GM19035 (cell line): ENCODE results near the gene LTBR.

Experiments
- ATAC-seq: cut with Tn5 transposase; IDR thresholded peaks from one replicate; pipeline ENCODE4 v1.9.1; 2021; ENCODE audit not compliant: unreplicated experiment

Gene LTBR

DNA sequence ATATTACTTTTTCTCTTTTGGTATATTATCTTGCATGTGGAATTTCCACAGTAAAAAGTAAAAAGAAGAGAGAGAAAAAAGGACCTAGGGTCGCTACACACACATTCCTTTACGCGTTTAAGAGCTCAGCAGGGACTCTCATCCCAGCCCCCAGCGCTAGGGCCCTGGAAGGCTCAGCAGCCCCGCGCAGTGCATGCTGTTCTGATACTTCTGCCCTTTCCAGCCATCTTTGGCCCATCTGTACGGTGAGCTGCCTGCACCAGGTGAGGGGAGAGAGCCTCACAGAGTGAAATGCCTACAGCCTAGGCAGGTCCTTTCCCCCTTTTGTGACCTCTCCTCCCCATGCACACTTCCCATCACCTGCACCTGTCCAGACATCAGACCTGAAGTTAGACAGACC, 1.6 kb upstream of the LTBR start:
- no peak for ATAC-seq

DNA sequence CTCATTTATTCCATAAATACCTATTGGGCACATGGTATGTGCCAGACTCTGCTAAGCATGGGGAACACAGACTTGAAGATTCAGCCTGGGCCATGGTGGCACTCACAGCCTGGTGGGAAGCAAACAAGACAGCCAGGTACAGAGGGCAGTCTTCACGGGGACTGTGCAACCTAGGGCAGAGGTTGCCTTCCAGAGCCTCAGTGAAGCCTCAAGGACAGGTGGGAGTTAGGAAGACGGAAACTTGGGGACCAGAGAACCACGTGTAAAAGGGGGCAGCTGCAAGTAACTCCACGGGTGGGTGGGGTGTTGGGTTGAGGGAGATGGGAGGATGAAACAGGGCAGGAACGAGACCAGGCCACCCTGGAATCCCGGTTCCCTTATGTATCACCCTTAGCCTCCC, 980 bp upstream of the LTBR start:
- ATAC-seq: no peak

DNA sequence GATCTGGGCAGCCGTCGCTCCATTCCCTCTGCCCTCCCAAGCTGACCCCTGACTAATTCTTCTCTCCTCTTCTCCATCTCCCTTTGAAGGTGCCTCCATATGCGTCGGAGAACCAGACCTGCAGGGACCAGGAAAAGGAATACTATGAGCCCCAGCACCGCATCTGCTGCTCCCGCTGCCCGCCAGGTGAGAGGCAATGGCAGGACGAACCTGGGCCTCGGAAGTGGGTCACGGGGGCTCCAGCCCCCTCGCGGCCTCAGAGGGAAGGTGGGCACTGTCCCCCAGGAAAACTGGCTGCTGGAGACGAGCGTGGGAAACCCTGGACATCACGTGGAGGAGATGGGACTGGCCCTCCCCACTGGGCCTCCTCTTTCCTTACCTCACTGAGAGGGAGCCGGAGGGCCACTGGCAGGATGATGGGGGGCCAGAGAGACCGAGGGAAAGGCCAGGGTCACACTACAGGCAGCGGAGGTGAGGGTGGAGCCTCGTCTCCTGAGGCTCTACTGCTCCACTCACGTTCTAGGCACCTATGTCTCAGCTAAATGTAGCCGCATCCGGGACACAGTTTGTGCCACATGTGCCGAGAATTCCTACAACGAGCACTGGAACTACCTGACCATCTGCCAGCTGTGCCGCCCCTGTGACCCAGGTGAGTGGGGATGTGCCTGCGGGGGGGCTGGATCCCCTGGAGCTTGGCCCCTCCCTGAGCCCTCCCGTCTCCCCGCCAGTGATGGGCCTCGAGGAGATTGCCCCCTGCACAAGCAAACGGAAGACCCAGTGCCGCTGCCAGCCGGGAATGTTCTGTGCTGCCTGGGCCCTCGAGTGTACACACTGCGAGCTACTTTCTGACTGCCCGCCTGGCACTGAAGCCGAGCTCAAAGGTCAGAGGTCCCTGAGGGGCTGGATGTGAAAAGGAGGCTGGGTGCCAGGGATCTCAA, 806 bp downstream of the LTBR start:
- no peak for ATAC-seq

DNA sequence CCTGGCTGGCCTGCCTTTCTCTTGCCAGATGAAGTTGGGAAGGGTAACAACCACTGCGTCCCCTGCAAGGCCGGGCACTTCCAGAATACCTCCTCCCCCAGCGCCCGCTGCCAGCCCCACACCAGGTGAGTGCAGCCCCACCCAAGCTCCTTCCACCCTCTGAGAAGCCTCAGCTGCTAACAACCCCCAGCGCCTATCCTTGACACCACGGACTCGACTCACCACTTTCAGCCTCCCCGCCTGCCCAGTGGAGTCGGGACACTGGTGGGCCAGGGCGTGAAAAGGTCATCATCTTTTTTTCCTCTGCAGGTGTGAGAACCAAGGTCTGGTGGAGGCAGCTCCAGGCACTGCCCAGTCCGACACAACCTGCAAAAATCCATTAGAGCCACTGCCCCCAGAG, 2.1 kb downstream of the LTBR start:
- ATAC-seq: no peak

DNA sequence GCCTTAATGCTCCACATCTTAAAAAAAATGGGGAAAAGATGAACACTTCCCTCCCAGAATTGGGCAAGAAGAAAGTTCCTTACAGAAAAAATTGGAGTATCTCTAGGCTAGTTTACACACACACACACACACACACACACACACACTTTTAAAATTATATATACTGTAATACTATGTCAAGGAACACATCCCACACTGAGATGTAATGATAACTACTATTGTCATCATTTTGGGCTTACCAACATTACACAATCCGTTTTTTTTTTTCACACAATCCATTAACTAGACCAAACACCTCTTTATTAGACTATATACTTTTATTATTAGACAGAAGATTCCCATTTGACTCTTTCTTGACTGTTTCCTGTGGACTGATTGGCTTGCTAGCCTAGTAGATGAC, 2.5 kb downstream of the LTBR start:
- ATAC-seq: no peak

DNA sequence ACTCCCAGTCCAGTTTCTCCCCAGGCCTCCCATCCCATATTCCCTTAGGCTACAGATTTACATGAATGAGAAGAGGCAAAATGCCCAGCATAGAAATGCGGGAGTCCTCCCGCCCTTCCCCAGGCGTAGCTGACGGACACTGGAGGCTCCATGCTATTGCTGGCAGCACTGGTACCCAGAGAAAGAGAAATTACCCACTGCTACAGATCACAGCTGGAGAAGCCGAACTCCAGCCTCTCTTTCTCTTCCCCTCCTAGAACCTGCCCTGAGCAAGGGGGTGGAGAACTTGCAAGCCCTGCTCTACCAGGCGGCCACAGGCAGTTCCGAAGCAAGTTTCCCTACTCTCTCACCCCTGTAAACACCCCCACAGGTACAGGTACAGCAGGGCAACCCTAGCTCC, 3.6 kb downstream of the LTBR start:
- ATAC-seq: no peak

DNA sequence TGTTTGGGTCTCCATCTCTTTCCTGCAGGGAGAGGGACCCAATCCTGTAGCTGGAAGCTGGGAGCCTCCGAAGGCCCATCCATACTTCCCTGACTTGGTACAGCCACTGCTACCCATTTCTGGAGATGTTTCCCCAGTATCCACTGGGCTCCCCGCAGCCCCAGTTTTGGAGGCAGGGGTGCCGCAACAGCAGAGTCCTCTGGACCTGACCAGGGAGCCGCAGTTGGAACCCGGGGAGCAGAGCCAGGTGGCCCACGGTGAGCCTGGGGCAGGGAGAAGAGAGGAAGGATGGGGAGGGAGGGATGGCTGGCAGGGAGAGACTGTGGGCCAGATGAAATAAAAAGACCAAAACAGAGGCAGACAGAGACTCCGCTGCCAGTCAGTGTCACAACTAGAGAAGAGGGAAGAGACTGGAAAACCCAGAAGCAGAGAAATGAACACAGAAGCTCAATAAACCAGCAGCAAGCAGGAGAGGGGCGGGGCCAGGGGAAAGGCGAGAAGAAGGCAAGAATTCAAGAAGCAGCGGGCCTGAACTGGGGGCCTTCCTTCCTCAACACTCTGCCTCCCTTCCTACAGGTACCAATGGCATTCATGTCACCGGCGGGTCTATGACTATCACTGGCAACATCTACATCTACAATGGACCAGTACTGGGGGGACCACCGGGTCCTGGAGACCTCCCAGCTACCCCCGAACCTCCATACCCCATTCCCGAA, 6.3 kb downstream of the LTBR start:
- ATAC-seq: no peak

DNA sequence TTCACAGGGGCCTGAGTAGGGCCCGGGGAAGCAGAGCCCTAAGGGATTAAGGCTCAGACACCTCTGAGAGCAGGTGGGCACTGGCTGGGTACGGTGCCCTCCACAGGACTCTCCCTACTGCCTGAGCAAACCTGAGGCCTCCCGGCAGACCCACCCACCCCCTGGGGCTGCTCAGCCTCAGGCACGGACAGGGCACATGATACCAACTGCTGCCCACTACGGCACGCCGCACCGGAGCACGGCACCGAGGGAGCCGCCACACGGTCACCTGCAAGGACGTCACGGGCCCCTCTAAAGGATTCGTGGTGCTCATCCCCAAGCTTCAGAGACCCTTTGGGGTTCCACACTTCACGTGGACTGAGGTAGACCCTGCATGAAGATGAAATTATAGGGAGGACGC, 7.1 kb downstream of the LTBR start:
- ATAC-seq: no peak

DNA sequence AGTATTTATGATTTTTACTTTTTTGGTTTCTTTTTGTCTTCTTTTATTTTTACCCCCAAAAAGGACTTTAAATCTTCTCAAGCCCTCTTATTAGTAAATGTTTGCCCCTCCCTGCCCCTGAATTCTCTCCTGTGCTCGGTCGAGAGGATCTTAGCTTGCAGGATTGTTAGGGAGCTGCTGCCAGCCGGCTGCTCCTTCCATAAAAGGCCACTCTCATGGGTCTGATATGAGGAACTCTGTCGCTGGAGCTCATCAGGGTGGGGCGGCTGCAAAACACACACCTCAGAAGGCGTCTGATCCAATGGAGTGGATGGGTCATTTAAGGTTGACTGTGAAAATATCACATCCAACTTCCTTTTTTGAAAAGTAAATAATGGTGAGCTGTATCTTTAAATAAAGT, 8.5 kb downstream of the LTBR start:
- ATAC-seq: no peak

DNA sequence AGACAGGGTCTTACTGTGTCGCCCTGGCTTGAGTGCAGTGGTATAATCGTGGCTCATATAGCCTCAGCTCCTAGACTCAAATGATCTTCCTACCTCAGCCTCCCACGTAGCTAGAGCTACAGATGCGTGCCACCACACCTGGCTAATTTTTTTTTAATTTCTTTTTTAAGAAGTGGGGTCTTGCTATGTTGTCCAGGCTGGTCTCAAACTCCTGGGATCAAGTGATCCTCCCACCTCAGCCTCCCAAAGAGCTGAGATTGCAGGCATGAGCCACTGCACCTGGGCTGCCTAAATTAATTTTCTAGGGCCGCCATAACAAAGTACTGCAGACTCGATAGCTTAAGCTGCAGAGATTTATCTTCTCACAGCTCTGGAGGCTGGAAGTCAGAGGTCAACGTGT, 9.1 kb downstream of the LTBR start:
- no peak for ATAC-seq

DNA sequence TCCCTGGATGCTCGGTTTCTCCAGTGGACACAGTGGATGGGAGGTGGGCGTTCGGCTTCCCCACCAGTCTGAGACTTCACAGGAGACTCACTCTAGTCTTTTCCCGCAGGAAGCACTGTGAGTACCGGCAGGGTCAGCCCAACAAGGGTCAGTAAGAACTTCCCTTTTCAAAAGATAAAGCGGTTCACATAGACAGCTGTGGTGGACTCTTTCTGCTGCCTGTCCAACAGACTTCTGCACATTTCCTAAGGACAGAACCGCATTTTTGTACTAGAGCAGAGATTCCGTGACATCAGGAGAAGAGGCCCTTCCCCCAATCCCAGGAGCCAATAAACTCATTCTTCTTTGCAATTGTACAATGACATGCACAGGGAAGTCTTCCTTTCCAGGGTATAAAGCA, 10.4 kb downstream of the LTBR start:
- ATAC-seq: no peak

DNA sequence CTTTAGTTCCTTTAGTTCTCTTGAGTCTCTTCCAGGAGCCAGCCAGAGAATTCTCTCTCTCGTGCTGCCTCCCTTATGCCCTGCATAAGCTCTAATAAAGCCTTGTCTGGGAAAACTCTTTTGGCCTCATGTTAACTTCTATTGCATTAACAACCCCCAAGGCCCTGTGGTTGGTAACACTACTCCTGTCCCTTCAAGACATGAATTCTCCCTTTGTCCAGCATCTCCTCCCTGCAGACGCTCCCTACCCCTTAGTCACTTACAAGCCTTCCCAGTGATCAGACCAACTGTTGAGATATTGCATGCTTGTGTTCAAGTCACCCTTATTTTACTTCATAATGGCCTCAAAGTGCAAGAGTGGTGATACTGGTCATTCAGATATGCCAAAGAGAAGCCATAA, 12.1 kb downstream of the LTBR start:
- no peak for ATAC-seq

DNA sequence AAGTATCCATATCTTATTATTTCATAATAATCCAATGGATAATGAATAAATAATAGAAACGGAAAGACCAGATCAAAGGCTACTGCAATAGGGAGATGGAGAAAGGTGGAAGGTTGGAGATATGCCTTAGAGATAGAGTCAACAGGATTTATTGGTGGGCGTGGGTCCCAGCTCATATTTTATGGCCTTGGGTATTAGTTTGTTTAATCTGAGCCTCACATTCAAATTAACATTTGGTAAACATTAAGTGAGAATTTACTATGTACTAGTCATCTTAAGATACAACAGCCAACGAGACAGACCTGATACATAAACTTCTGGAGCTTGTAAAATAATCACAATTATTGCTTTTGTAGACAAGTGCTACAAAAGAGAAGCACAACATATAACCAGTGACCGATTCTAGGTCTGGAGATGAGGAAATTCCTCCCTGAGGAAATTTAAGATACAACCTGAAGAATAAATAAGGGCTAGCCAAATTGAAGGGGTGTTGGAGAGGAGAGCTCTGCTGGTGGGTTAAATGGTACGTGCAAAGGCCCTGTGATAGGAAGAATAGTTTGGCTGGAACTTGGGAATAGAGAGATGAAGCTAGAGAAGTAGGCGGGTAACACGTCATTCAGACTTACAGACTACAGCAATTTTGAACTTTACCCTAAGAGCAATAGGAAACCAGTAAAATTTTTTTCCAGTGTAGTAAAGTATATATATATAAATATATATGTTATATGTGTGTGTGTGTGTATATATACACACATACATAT, 16.1 kb downstream of the LTBR start:
- ATAC-seq: no peak

DNA sequence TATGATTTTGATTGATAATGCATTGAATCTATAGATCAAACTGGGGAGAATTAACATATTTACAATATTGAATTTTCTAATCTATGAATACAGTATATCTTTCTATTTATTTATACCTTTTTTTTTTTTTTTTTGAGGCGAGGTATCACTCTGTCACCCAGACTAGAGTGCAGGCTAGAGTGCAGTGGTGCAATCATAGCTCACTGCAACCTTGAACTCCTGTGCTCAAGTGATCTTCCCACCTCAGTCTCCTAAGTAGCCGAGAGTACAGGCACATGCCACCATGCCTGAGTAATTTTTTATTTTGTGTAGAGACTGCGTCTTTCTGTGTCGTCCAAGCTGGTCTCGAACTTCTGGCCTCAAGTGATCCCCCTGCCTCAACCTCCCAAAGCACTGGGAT, 20.4 kb downstream of the LTBR start:
- no peak for ATAC-seq

DNA sequence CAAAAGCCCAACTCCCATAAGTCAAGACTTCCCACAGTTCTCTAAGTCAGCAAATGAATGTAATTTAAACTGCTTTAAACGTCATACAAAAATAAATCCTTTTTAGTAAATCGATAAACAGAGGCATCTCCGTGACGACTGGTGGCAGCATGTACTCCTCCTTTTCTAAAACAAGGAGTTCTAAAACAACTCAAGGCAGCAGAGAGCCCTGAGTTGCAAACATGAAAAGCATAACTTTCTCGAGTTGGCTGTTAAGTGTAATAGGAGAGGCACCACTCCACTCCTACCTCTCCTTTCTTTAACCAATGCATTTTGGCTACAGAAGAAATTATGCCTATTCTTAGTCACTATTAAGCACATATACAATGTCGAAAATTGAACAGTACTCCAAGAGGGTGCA, 22.0 kb downstream of the LTBR start:
- ATAC-seq: no peak

DNA sequence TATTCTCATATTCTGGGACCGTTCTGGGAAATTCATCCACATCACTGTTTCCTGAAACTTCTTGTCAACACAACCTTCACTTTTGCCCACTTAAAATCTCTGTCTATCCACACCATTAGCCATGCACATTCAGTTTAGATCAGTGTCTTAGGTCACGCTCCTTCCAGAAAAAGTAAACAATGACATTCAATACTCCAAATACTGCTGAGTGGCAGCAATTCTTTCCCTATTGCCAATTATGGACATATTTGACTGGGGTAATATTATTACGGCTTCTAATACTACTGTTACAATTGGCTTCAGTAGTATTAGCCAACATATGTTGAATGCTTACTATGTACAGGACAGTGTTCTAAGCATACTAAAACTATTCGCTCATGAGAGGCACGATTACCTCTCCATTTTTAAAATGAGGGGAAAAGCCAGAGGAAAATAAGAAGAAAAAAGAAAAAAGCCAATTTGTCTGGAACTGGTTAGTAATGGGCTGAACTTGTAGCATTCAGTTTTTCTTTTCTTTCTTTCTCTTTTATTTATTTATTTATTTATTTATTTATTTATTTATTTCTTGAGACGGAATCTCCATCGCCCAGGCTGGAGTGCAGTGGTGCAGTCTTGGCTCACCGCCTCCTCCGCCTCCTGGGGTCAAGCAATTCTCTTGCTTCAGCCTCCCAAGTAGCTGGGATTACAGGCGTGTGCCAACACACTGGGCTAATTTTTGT, 23.4 kb downstream of the LTBR start:
- ATAC-seq: no peak

DNA sequence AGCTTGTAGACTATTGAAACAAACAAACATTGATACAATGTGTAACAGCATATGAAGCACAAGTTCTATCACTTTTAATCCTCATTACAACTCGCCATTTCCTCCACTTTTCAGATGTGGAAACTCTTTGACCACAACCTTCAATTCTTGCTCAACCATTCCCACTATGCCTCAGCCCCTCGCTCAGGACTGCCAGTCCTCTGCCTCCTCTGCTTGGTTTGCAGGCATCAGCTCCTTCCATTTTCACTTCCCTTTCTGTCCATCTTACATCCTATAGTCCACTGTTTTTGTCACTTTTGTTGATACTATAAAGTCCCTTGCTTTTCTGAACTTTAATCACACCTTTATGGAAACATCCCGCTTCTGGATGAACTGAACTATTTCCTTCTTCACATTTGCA, 32.6 kb downstream of the LTBR start:
- ATAC-seq: no peak

DNA sequence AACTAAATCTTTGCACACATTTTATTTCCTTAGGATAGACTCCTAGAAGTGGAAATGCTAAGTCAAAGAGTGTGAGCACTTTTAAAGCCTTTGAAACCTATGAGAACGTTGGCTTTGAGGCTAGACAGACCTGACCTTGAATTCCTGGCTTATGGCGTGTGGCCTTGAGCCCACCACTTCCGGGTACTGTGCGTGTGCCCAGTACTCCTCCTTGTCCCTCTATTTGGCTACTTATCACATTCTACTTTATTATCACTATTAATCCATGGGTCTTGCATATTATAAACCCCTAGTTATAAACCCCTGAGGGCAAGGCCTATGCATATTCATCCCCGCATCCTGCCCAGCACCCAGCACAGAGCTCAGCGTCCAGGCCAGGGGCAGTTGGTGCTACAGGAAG, 34.8 kb downstream of the LTBR start:
- no peak for ATAC-seq

DNA sequence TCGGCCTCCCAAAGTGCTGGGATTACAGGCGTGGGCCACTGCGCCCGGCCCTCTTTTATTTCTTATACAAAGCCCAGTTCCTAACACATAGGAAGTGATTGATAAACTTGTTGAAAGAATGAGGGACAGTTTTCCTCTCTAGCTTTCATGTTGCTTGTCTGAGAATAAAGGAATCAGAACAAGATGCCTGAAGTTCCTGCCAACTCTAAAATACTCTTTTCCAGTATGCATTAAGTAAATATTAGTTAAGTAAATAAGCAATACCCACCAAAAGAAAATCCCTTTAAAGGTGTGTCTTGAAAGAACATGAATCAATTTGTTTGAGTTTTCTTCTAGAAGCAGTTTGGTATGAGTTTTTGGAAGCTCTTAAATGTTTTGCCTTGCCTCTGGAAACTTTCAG, 36.4 kb downstream of the LTBR start:
- no peak for ATAC-seq

DNA sequence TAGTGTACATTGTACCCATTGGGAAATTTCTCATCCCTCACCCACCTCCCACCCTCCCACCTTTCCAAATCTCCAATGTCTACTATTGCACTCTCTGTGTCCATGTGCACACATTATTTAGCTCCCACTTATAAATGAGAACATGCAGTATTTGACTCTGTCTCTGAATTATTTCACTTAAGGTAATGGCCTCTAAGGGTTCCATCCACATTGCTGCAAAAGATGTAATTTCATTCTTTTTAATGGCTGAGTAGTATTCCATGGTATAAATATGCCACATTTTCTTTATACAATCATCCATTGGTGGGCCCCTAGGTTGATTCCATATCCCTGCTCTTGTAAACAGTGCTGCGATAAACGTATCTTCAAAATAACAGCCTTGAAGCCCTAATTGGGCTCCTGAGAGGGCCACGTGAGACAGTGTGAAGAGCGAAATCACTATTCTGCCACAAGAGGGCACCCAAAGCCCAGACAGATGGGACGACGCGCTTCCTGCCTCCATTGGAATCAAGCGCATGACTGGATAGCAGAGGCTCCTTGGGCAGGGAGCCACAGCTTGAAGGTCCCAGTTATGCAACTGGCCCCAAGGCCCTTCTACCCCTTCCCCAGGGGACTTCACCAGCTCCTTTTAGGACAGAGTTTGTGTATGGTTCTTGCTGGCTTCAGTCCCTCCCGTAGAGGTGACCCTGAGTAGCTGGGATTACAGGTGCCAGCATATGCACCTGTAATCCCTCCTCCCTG, 39.5 kb downstream of the LTBR start:
- no peak for ATAC-seq

DNA sequence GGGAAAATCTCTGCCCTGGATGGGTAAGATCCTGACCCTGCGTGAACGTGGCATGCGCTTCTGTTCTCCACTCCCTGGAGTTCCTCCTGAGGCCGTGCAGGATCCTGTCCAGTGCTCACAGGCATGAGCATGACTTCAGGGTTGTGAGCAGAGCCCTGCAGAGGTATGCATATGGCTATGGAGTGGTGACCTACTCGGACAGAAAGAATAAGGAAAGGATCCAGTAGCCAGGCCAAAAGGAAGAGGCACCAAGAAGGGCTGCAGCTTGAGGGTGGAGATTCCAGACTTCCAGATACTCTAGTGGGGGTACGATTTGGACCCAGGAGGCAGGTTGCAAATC, 40.0 kb downstream of the LTBR start:
- no peak for ATAC-seq
